ENCODE data around the gene NECTIN4. TPM values are rescaled to one million over a fixed set of nuclear protein-coding genes. Genes with fewer than 3 reads are reported as not detected.

Gene NECTIN4
- total RNA-seq, 1 donor from 2014 or later: 29.9 TPM

- TF ChIP-seq, protein P1, sequence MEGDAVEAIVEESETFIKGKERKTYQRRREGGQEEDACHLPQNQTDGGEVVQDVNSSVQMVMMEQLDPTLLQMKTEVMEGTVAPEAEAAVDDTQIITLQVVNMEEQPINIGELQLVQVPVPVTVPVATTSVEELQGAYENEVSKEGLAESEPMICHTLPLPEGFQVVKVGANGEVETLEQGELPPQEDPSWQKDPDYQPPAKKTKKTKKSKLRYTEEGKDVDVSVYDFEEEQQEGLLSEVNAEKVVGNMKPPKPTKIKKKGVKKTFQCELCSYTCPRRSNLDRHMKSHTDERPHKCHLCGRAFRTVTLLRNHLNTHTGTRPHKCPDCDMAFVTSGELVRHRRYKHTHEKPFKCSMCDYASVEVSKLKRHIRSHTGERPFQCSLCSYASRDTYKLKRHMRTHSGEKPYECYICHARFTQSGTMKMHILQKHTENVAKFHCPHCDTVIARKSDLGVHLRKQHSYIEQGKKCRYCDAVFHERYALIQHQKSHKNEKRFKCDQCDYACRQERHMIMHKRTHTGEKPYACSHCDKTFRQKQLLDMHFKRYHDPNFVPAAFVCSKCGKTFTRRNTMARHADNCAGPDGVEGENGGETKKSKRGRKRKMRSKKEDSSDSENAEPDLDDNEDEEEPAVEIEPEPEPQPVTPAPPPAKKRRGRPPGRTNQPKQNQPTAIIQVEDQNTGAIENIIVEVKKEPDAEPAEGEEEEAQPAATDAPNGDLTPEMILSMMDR (IDR thresholded peaks at IDR 0.05; ENCODE audit: unreplicated experiment): no peak
- H3K36me3 Mint-ChIP-seq: peaks cover 47% of the 10 kb centered on the region
- peaks cover 24% of the 10 kb centered on the region for H3K9me3 Mint-ChIP-seq
- peaks cover 23% of the 10 kb centered on the region for H3K4me1 Mint-ChIP-seq
- no peak for DNase-seq (ENCODE audit: low spot score in 2 of 2, unreplicated experiment in 2 of 2)
- peak overlapping the region; percentile 91 for H3K4me3 Mint-ChIP-seq
- H3K27me3 Mint-ChIP-seq (ENCODE audit: low read depth): no peaks in the 10 kb centered on the region
- peak overlapping the region; percentile 100 for H3K27ac Mint-ChIP-seq
Measured at GRCh38 chr1:161044535-161044907, 44.8 kb downstream of the NECTIN4 start.

DNA sequence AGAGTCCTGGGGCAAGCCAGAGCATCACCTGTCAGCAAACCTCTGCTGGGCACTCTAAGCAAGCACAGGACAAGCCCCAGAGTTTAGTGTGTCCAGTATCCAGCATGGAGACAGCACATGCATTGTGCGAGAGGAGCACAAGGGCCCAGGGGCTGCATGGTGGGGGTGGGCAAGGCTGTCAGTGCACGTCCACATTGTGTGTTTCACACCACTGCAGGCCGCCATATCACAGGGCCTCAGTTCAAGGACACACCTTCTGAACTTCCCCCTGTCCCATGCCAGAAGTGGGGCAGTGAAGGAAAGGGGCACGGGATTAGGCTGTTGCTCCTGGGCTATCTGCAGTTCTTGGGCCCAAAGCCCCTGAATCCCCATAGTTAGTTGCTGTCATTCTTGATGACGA is 49.8 kb downstream of the NECTIN4 start:
- H3K4me3 Mint-ChIP-seq: peak overlapping the region; percentile 59
- H3K27me3 Mint-ChIP-seq (ENCODE audit: low read depth): no peaks in the 10 kb centered on the region
- peaks cover 20% of the 10 kb centered on the region for H3K36me3 Mint-ChIP-seq
- H3K27ac Mint-ChIP-seq: no peak overlapping the region
- no peak for DNase-seq (ENCODE audit: low spot score in 2 of 2, unreplicated experiment in 2 of 2)
- no peaks in the 10 kb centered on the region for H3K9me3 Mint-ChIP-seq
- TF ChIP-seq, protein P1 (IDR thresholded peaks at IDR 0.05; ENCODE audit: unreplicated experiment): no peak
- H3K4me1 Mint-ChIP-seq: peaks cover 22% of the 10 kb centered on the region

- H3K27me3 Mint-ChIP-seq (ENCODE audit: low read depth): no peaks in the 10 kb centered on the region
- H3K36me3 Mint-ChIP-seq: peaks cover 20% of the 10 kb centered on the region
- peak overlapping the region; percentile 79 for H3K4me3 Mint-ChIP-seq
- TF ChIP-seq, protein P1 (IDR thresholded peaks at IDR 0.05; ENCODE audit: unreplicated experiment): no peak
- no peak for DNase-seq (ENCODE audit: low spot score in 2 of 2, unreplicated experiment in 2 of 2)
- H3K9me3 Mint-ChIP-seq: no peaks in the 10 kb centered on the region
- H3K4me1 Mint-ChIP-seq: peaks cover 19% of the 10 kb centered on the region
- H3K27ac Mint-ChIP-seq: peak overlapping the region; percentile 94
Measured at GRCh38 chr1:161039154-161039545, 50.2 kb downstream of the NECTIN4 start.

DNA sequence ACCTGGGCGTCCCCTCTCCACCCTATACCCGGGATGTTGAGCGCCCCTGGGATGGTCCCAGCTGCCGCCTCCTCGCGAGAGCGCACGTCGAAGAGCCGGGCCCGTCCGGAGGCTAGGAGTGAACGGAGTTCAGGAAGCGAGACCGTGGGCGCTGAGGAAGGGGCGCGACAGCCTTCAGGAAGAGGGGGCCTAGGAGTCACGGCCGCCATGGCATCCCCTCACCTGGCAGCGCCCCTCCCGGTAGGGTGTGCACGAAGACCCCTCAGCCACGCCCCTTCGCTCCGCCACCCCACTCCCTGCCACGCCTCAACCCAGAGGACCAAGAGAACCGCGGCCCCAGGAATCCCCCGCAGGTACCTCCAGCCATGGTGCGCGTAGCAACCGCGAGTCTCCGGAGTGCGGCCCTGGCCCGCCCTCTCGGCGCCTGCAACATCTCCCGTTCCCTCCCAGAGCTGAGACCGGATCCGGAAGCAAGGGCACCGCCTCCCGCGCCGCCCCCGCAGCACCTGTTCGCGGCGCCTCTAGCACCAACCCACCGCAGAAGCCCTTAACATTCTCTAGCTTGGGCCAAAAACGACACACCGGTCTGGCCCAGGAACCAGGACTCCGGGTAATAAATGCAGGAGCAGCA is 50.7 kb downstream of the NECTIN4 start, which contains the start of gene TSTD1:
TSTD1 (minus strand) TSS at position 442 of the 631 bp plus-strand sequence; CDS start at position 367, 75 bp downstream.
- H3K4me3 Mint-ChIP-seq: peak within 1 kb of the TSS; percentile 79
- TF ChIP-seq, protein P1 (IDR thresholded peaks at IDR 0.05; ENCODE audit: unreplicated experiment): no peak
- DNase-seq (ENCODE audit: low spot score in 2 of 2, unreplicated experiment in 2 of 2): peak in 1 of 2 experiments; percentile 82
- peak within 1 kb of the TSS; percentile 94 for H3K27ac Mint-ChIP-seq
- H3K9me3 Mint-ChIP-seq: no peaks in the 10 kb centered on the region
- peaks cover 20% of the 10 kb centered on the region for H3K36me3 Mint-ChIP-seq
- peaks cover 17% of the 10 kb centered on the region for H3K4me1 Mint-ChIP-seq
- no peaks in the 10 kb centered on the region for H3K27me3 Mint-ChIP-seq (ENCODE audit: low read depth)

- Mint-ChIP-seq H3K27ac (peak overlapping the region; percentile 94), H3K9me3 (no peaks in the 10 kb centered on the region)
Measured at GRCh38 chr1:161037661-161038522, 51.5 kb downstream of the NECTIN4 start.

More at GRCh38 chr1:161037661-161038522, 51.5 kb downstream of the NECTIN4 start:
- TF ChIP-seq, protein P1 (IDR thresholded peaks at IDR 0.05; ENCODE audit: unreplicated experiment): no peak
- DNase-seq (ENCODE audit: low spot score in 2 of 2, unreplicated experiment in 2 of 2): peak in 1 of 2 experiments; percentile 50
- Mint-ChIP-seq H3K4me3 (peak overlapping the region; percentile 79), H3K27me3 (ENCODE audit: low read depth) (no peaks in the 10 kb centered on the region), H3K36me3 (peaks cover 20% of the 10 kb centered on the region), H3K4me1 (peaks cover 18% of the 10 kb centered on the region)

Data from mesothelial cell of epicardium (in vitro differentiated cells).